ENCODE measurements around the gene CHCHD10.

CHCHD10 gene

GRCh38 chr22:23782252-23782651 is 14.5 kb upstream of the CHCHD10 start:
- Histone ChIP-seq H3K4me1 (ENCODE audit: insufficient read depth, low read length) (peaks cover 16% of the 10 kb centered on the region; the same call in 1 of the 2 replicates), H3K9me3 (ENCODE audit: control insufficient read depth, insufficient read depth, low read length) (no peaks in the 10 kb centered on the region), H3K9ac (ENCODE audit: low read depth, low read length) (no peak overlapping the region), H3K36me3 (ENCODE audit: insufficient read depth, low read length) (no peaks in the 10 kb centered on the region)

- no peaks in the 10 kb centered on the region for H3K9me3 ChIP-seq (ENCODE audit: control insufficient read depth, insufficient read depth, low read length)
- no peak overlapping the region for H3K9ac ChIP-seq (ENCODE audit: low read depth, low read length)
- peaks cover 16% of the 10 kb centered on the region; the same call in 1 of the 2 replicates for H3K4me1 ChIP-seq (ENCODE audit: insufficient read depth, low read length)
- no peaks in the 10 kb centered on the region for H3K36me3 ChIP-seq (ENCODE audit: insufficient read depth, low read length)
Measured at GRCh38 chr22:23781511-23782183, 13.9 kb upstream of the CHCHD10 start.

- H3K9ac ChIP-seq (ENCODE audit: low read depth, low read length): no peak overlapping the region
- H3K9me3 ChIP-seq (ENCODE audit: control insufficient read depth, insufficient read depth, low read length): no peaks in the 10 kb centered on the region
- H3K4me1 ChIP-seq (ENCODE audit: insufficient read depth, low read length): peaks cover 11% of the 10 kb centered on the region; the same call in 1 of the 2 replicates
- no peaks in the 10 kb centered on the region for H3K36me3 ChIP-seq (ENCODE audit: insufficient read depth, low read length)
Measured at GRCh38 chr22:23781065-23781464, 13.3 kb upstream of the CHCHD10 start.

GRCh38 chr22:23780146-23780748 is 12.5 kb upstream of the CHCHD10 start:
- Histone ChIP-seq H3K9ac (ENCODE audit: low read depth, low read length) (no peak overlapping the region), H3K4me1 (ENCODE audit: insufficient read depth, low read length) (peaks cover 11% of the 10 kb centered on the region; the same call in 1 of the 2 replicates), H3K9me3 (ENCODE audit: control insufficient read depth, insufficient read depth, low read length) (no peaks in the 10 kb centered on the region), H3K36me3 (ENCODE audit: insufficient read depth, low read length) (no peaks in the 10 kb centered on the region)

DNA sequence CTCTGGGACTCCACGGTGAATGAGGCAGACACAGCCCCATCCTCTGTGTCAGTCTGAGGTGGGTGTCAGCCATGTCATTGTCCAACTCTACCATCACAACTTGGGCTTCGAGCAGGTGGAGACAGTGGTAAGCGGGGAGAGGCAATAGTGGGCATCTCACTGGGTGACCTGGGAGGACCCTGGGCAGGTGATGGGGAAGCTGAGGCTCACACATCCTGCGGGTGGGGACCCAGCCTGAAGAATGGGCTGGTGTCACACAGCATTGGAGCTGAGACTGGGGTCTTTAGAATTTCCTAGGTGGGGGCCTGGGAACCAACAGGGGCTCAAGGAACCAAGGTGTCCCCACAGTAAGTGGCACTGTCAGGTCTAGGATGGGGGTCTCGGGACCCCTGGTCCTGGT is 12.0 kb upstream of the CHCHD10 start:
- no peaks in the 10 kb centered on the region for H3K36me3 ChIP-seq (ENCODE audit: insufficient read depth, low read length)
- H3K4me1 ChIP-seq (ENCODE audit: insufficient read depth, low read length): peaks cover 11% of the 10 kb centered on the region; the same call in 1 of the 2 replicates
- no peak overlapping the region for H3K9ac ChIP-seq (ENCODE audit: low read depth, low read length)
- H3K9me3 ChIP-seq (ENCODE audit: control insufficient read depth, insufficient read depth, low read length): no peaks in the 10 kb centered on the region

GRCh38 chr22:23779083-23779482 is 11.3 kb upstream of the CHCHD10 start:
- Histone ChIP-seq H3K36me3 (ENCODE audit: insufficient read depth, low read length) (no peaks in the 10 kb centered on the region), H3K9ac (ENCODE audit: low read depth, low read length) (no peak overlapping the region), H3K9me3 (ENCODE audit: control insufficient read depth, insufficient read depth, low read length) (no peaks in the 10 kb centered on the region), H3K4me1 (ENCODE audit: insufficient read depth, low read length) (peaks cover 14% of the 10 kb centered on the region; the same call in 1 of the 2 replicates)

- H3K36me3 ChIP-seq (ENCODE audit: insufficient read depth, low read length): no peaks in the 10 kb centered on the region
- H3K9me3 ChIP-seq (ENCODE audit: control insufficient read depth, insufficient read depth, low read length): no peaks in the 10 kb centered on the region
- no peak overlapping the region for H3K9ac ChIP-seq (ENCODE audit: low read depth, low read length)
- peaks cover 17% of the 10 kb centered on the region for H3K4me1 ChIP-seq (ENCODE audit: insufficient read depth, low read length)
Measured at GRCh38 chr22:23778577-23778900, 10.8 kb upstream of the CHCHD10 start.

DNA sequence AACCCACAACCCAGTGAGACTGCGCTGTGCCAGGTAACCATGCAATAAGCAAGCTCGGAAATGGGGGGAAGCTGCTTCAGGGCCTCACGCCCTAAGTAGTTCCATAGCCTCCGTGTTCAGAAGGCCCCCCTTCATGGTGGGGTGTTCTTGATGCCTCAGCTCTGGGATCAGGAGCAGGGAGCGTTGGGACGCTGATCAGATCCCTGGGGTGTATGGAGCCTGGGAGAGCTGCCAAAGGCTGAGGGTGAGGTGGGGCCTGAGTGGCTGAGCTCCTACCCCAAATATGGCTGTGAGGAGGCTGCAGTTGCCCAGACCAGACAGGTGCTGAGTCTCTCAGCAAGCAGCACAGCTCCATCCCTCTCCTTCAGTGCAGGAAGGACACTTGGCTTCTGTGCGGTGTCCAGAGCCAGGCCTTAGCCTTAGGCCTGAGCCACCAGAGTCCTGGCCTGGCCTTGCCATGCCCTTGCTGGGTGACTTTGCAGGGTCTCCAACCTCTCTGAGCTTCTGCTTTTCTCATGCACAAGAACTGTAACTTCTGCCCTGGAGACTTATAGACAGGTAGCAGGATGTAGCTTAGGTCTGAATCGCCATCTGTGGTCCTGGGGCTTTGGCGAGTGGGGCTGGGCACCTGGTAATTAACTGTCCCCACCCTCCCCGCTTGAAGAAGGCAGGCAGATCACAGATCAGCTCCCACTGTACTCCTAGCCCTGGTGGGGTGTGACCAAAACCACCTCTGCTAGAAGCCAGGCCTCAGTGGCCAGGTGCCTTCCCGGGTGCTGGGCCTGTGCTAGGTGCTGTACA is 10.2 kb upstream of the CHCHD10 start:
- no peak overlapping the region for H3K9ac ChIP-seq (ENCODE audit: low read depth, low read length)
- H3K9me3 ChIP-seq (ENCODE audit: control insufficient read depth, insufficient read depth, low read length): no peaks in the 10 kb centered on the region
- H3K36me3 ChIP-seq (ENCODE audit: insufficient read depth, low read length): no peaks in the 10 kb centered on the region
- H3K4me1 ChIP-seq (ENCODE audit: insufficient read depth, low read length): peaks cover 20% of the 10 kb centered on the region

DNA sequence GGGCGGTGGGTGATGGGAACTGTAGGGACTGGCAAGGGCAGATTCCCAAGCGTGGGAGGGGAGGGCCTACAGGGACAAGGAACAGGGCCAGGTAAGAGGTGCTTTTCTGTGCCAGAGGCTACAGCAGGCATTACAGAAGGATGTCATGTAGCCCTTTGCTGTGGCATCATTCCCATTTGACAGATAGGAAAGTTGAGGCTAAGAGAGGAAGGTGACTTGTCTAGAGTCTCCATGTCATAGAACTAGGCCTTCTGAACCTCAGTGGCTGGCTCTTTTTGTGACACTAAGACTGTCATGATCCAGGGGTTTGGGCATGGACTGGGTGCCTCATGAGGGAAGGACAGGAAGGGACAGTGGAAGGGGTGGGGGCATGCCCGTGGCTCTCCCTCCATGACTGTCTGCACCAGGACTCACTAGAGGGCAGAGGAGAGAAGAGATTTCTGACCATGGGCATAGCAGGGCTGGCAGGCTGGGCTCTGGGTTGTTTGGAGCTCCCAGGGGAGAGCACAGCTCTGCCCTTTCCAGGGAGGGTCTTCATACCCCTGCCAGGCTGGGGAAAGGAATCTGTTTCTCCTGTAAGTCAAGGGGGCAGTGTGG is 8.1 kb upstream of the CHCHD10 start:
- Histone ChIP-seq H3K9ac (ENCODE audit: low read depth, low read length) (no peak overlapping the region), H3K9me3 (ENCODE audit: control insufficient read depth, insufficient read depth, low read length) (no peaks in the 10 kb centered on the region), H3K36me3 (ENCODE audit: insufficient read depth, low read length) (no peaks in the 10 kb centered on the region), H3K4me1 (ENCODE audit: insufficient read depth, low read length) (peaks cover 9% of the 10 kb centered on the region)

DNA sequence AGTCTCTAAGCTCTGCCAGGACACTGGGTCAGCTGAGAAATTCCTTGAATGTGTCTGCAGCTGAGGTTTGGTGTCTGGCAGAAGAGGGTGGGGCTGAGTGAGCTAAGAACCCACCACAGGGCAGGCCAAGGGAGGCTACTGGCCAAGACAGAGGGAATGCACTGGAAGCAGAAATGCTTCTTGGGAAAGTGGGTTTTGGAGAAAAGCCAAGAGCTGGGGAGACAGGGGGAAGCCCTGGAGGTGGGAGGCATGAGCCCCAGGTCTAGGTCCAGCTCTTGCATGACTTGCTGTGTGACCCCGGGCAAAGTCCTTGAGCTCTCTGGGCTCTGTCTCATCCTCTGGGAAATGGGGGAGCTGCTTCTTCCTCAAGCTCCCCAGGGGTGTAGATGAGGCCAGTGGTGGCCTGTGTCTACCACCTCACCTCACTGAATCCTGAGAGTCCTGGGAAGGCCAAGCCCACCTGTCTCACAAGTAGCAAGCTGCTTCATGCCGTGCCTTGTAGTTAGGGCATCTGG is 7.2 kb upstream of the CHCHD10 start:
- H3K9ac ChIP-seq (ENCODE audit: low read depth, low read length): no peak overlapping the region
- H3K4me1 ChIP-seq (ENCODE audit: insufficient read depth, low read length): peaks cover 9% of the 10 kb centered on the region
- H3K9me3 ChIP-seq (ENCODE audit: control insufficient read depth, insufficient read depth, low read length): no peaks in the 10 kb centered on the region
- no peaks in the 10 kb centered on the region for H3K36me3 ChIP-seq (ENCODE audit: insufficient read depth, low read length)

DNA sequence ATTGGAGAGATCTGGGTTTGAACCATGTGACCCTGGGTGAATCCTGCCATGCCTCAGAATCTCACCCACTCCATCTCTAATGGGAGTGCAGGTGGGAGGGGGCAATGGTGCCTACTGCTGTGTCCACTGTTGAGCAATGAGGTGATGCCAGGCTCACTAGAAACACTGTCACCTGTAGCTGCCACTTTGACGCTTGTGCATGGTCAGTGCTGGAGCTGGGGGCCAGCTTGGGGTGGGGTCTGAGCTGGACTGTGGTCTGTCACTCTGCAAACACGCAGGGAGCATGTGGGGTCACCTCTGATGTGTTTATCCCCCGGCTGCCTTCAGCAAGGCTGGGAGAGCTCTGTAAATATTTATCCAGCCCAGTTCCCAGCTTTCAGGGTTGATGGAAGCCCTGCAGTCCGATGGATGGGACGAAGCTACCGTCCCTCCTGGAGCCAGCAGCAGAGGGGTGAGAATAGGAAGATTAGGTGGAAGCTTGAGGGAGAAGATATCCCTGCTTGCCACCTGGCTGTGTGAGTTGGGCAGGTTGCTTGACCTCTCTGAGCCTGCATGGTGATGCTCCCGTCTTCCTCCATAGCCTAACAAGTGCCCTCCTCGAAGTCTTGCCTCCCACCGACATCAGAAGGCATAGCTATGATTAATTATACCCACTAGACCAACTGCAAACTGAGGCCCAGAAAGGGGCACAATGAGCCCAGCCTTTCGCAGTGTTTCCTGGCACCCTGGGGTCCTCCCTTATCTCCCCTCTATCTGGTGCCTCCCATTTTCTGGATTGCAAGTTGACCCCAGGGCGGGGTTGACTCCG is 6.5 kb upstream of the CHCHD10 start:
- H3K36me3 ChIP-seq (ENCODE audit: insufficient read depth, low read length): no peaks in the 10 kb centered on the region
- peaks cover 9% of the 10 kb centered on the region for H3K4me1 ChIP-seq (ENCODE audit: insufficient read depth, low read length)
- H3K9ac ChIP-seq (ENCODE audit: low read depth, low read length): no peak overlapping the region
- H3K9me3 ChIP-seq (ENCODE audit: control insufficient read depth, insufficient read depth, low read length): no peaks in the 10 kb centered on the region

DNA sequence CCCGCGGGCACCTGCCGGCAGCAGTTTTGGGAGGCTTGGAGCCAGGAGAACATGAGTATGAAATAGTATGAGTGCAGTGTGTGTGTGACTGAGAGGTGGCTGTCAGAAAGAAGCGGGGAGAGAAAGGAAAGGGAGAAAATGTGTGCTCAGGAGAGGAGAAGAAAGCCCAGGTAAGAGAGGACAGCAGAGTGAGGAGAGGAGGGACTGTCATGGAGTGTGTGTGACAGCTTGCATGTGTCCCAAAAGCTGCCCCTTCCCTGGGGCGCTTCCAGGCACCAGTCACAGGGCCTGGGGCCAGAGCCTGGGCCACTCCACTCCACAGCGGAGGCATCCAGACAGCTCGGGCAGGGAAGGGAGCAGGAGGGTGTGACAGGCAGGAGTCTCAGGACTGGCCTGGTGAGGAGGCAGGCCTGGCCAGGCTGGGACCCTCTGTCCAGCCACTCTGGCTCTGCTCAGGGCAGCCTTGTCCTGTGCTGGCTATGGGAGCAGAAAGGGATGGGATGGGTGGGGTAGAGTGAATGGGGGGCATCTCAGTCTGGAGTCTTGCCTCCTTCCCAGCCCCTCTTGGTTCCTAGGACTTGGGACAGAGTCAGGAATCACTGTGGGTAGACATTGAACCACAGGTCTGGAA is 5.8 kb upstream of the CHCHD10 start:
- peaks cover 9% of the 10 kb centered on the region for H3K4me1 ChIP-seq (ENCODE audit: insufficient read depth, low read length)
- peak overlapping the region; percentile 67 for H3K9ac ChIP-seq (ENCODE audit: low read depth, low read length)

GRCh38 chr22:23772649-23773473 is 5.1 kb upstream of the CHCHD10 start, which contains the start of gene MMP11:
Gene MMP11, plus strand, starts transcription at chr22:23772849. Its CDS starts 22 bp downstream, at chr22:23772871.
- Histone ChIP-seq H3K4me1 (ENCODE audit: insufficient read depth, low read length) (peaks cover 9% of the 10 kb centered on the region), H3K9ac (ENCODE audit: low read depth, low read length) (peak within 1 kb of the TSS; percentile 67), H3K9me3 (ENCODE audit: control insufficient read depth, insufficient read depth, low read length) (no peaks in the 10 kb centered on the region), H3K36me3 (ENCODE audit: insufficient read depth, low read length) (no peaks in the 10 kb centered on the region)

More for the DNA sequence above, 5.8 kb upstream of the CHCHD10 start:
- Histone ChIP-seq H3K36me3 (ENCODE audit: insufficient read depth, low read length) (no peaks in the 10 kb centered on the region), H3K9me3 (ENCODE audit: control insufficient read depth, insufficient read depth, low read length) (no peaks in the 10 kb centered on the region)
